Activated CD4-positive, alpha-beta T cell treated with anti-CD3 and anti-CD28 coated beads, Interleukin-2, amount 50 U/mL, for 4 hours (primary cell): ENCODE results near the gene LRRFIP1.
"Not testable (repeated sequence)": the region's sequence is repeated elsewhere in the genome, so short reads cannot be mapped to it uniquely, and the experiment has no call there.

Source experiments
- DNase-seq, 2 experiments: peaks; one replicate each; pipeline ENCODE4 v3.0.0-alpha.2; 2020

Gene LRRFIP1

DNA sequence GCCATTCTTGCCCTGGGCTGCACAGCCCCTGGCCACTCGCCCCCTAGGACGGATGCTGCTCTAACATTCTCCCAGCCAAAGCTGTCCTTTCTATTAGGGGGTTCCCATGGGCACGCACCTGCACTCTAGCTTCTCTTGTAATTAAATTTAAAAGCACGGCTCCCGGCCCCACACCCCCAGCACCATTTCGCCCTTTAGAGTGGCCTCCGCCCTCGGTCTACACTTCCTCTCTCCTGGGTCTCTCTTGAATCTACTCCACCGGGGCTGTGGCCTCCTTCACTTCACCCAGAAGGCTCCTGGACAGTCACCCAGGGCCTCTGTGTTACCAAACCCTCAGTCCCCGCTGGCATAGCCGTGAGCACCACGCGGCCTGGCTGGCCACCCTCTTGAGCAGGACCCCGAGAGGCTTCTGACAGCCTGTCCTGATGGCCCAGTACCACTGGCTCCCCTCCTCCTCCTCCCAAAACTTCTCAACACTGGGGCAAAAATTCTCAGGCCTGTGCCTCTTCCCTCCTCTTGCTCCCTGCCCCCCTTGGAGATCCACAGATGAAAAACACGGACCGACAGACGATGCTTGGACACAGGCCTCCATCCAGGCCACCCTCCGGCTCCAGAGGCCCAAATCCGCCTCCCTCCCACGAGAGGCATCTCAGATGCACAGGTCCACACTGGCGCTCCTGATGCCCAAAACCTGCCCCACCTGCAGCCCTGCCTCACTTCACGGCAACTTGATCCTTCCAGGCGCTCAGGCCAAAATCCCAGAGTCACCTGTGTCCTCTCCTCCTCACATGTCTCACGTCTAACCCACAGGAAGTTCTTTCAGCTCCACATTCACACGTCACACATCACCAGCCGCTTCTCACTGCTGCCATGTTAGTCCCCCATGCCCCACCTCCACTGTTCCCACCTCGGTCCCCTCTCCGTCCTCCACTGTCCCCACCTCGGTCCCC, 29.9 kb upstream of the LRRFIP1 start:
- no peak for DNase-seq

DNA sequence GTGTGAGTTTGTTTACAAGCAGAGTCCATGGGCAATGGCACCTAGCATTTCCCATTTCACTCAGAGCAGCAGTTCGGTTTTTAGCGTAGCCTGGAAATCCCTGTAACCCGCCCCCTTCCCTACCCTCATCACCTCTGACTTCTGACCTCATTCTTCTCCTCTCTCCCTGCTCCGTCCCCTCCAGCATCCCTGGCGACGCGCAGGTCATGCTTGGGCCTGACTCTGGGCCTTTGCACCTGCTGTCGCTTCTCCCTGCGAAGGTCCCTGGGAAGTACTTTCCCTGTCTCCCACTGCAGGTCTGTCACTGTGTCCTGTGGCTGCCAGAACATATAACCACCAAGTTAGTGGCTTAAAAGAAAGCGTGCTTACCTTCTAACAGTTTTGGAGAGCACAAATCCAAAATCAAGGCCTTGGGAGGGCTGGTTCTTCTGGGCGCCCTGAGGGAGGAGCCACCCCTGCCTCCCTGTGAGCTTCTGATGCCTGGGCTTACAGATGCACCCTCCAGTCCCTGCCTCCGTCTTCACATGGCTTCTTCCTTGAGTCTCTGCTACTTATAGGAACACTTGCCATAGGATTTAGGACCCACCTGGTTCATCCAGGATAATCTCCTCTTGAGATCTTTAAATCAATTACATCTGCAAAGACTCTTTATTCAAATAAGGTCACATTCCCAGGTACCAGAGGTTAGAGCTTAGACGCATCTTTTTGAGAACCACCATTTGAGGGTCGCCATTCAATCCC, 28.7 kb upstream of the LRRFIP1 start:
- no peak for DNase-seq

DNA sequence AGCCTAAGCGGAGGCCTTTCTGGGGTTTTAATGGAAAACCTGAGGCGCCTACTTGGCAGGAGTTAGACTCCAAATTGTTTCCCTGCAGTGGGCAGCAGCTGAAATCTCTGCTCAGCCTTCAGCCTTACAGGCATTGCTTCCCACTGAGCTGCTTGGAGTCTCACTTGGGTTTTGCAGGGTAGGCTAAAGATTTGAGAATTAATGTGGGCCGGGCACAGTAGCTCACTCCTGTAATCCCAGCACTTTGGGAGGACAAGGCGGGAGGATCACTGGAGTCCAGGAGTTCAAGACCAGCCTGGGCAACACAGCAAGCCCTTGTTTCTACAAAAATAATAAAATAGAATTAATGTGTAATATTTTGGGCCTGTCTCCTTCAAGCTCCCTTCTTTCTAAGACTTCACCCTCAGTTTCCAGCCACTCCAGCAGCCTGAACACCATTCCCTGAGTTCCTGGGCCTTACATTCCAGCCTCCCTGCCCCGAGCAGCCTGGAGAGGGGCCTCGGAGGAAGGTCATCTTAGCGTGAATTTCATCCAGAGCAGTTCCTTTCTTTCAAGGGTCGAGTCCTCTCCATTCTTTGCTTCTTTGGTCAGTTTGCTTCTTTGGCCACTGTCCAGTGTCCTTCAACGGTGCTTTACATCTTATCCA, 27.8 kb upstream of the LRRFIP1 start:
- DNase-seq: no peak

DNA sequence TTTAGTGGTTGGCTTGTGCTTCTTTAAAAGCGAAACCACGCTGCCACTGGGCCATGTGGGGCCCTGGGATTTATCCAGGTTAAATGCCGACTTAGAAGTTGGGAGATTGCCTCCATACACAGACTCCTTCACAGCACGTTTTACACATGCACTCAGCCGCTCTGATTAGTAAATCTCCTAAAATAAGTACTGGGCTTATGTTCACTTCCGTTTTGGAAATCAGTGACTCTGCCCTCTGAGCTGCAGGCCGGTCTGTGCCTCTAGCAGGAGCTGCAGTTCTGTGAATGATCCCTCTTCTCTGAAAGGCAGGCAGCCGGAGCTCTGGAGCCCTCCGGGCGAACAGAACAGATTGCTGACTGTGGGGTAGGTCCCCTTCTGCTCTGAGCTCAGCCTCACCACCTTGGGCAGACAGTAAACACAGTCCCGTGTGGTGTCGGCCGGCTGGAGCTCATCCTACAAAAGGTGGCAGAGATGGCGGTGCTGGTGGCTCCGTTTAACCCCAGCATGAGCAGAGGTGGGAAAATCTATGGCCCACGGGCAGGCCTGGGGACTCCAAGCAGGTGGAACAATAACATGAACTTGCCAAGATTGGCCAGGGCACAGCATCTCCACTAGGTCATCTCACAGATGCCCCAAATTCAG, 27.1 kb upstream of the LRRFIP1 start:
- no peak for DNase-seq

DNA sequence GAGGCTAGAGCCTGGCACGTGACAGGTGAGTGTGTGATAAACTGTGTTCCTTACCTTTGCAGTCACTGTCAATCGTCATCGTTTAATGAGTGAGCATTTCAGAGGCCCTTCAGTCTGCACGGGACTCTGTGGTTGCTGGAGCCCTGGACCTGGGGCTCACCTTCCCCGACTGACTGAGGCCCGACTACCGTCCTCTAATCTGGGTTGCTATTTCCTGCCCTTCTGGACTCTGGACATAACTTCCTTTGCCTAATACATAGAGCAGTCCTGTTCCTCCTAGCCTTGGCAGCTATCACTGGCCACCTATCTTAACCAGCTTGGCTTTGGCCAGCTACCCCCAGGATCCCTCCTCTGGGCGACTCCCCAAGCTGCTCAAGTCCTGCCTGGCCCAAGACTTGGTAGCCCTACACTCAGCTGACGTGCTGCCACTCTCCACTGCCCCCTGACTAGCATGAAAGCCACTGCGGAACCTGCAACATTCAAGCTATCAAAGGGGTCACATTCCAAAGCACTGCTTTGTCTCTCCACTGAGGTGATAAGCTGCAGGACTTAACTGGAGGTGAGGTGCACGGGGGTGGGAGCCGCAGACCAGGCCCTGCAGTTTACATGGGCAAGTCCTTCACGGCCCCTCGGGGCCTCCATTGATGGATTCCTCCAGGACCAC, 25.8 kb upstream of the LRRFIP1 start:
- DNase-seq: no peak

DNA sequence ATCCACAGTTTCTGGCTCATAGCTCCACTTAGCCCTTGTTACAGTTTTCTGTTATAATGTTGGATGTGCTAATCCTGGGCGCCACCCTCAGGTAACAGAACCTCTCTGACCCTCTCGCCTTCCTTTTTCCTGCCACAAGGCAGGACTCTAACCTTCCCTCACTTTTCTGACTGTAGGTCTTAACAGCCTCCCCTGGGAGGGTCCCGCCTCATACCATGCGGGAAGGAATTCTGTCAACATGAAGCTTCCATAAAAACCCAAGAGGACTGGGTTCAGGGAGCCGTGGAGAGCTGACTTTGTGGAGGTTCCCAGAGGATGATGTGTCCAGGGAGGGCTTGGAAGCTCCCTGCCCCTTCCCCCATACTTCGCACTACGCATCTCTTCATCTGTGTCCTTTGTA, 25.0 kb upstream of the LRRFIP1 start:
- DNase-seq: no peak

DNA sequence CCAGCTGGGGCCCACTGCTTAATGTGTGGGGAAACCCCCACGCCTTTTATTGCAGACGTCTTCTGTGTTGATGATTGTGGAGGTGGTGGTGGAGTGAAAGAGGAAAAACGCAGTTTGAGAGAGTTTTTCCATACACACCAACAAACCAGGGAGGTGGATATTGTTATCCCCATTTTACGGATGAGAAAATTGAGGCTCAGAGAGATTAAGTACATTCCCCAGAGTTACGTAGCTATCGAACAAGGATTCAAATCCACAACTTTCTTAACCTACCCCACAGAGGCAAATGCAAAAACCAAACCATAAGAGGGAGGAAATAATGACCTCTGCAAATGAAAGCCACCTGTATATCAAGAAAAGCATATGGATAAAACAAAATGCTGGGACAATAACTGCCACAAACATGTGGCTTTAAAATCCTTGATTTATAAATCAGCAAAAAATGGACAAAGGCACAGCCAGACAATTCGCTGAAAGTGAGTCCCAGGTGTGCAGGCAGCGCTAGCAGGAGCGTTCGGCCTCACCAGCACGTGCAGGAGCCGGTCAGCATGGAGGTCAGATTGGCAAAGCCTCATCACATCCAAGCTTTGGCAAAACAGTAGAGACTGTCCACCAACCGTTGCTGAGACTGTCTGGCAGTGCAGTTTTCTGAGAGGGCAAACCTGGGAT, 24.2 kb upstream of the LRRFIP1 start:
- no peak for DNase-seq

DNA sequence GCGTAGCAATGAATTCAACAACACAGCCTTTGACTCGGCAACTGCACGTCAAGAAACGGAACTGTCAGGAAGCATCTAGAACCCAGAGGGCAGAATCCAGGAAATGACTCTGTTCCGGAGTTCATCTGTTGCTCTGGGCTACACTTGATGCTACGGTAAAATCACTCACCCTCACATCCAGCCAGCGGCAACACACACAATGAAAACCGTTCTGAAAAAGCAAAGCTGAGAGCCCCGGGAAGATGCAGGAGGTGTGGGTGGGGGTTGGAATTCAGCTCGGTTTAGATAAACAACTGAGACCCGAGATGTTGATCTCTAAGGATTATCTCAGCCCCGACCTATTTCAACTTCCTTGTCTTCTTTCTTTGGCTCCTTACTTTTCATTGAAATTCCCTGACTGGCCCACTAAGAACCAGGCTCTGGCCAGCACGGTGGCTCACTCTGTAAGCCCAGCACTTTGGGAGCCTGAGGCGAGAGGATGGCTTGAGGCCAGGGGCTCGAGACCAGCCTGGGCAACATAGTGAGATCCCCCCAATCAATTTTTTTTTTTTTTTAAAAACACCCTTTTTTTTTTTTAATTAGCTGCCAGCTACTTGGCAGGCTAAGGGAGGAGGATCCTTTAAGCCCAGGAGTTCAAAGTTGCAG, 23.5 kb upstream of the LRRFIP1 start:
- DNase-seq: peak; percentile 33 to 35

DNA sequence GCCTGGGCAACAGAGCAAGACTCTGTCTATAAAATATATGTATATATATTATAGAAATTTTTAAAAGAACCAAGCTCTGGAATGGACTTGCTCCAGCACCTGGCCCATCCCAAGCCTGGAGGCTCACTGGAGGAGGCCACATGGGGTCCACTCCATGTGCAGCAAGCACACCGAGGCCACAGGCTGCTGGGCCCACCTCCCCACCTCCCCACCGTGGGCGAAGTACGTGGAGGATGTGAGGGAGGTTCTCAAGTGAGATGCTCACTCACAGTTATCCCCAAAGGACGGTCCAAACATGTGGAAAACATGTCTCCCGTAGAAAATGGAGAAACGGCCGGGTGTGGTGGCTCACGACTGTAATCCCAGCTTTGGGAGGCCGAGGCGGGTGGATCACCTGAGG, 23.0 kb upstream of the LRRFIP1 start:
- DNase-seq: no peak

DNA sequence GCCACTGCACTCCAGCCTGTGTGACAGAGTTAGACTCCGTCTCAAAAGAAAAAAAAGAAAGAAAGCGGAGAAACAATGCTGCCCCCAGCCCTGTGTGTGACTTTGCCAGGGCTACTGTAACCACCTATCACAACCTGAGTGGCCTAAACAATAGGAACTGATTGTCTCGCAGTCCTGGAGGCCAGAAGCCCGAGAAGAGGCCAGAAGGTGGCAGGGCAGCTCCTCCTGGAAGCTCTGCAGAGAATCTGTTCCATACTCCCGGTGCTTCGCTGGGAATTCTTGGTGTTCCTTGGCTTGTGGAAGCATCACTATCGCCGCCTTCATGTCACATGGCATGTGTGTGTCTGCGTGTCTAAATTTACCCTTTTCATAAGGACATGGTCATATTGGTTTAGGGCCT, 22.4 kb upstream of the LRRFIP1 start:
- DNase-seq: no peak

DNA sequence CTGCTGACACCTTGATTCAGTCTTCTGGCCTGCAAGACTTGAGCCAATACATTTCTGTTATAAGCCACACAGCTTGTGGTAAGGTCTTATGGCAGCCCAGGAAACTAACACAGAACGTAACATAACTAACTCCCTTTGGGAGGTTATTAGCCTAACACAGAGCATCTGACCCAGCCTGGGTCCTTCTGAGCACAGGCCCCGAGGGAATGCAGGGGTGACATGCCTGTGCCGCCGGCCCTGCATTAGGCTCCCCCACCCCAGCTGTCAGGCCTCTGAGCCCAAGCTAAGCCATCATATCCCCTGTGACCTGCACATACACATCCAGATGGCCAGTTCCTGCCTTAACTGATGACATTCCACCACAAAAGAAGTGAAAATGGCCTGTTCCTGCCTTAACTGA, 20.9 kb upstream of the LRRFIP1 start:
- DNase-seq: not testable (repeated sequence)

DNA sequence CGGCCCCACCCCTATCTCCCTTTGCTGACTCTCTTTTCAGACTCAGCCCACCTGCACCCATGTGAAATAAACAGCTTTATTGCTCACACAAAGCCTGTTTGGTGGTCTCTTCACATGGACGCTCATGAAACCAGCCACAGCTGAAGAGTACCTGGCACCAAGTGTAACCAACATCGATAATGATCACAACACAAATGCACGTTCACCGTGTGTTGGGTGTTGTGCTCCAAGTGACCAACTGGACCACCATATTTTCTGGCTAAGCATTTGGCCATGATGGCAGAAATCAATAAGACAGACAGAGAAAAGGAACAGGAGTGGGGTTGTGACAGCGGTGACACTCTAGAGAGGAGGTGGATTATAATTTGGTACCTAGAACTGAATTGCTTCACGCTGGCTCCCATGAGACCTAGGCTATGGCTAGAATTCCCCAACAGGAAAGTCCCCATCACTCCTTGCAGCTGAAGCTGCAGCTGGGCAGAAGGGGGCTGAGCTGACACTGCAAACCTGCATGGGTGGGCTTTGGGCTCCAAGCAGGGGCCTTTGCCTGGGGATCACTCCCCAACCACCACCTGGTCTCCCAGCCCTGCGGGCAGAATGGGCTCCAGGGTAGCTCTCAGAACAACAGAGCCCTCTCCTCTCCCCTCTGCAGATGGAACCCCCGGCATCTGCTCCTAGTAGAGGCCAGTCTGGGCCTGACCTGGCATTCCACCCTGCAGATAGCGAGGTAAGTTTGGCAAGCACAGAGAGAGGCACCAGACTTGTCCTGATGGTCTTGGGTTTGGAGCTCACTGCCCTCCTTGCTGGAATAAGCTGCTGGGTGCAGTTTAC, 14.6 kb upstream of the LRRFIP1 start:
- DNase-seq: no peak

DNA sequence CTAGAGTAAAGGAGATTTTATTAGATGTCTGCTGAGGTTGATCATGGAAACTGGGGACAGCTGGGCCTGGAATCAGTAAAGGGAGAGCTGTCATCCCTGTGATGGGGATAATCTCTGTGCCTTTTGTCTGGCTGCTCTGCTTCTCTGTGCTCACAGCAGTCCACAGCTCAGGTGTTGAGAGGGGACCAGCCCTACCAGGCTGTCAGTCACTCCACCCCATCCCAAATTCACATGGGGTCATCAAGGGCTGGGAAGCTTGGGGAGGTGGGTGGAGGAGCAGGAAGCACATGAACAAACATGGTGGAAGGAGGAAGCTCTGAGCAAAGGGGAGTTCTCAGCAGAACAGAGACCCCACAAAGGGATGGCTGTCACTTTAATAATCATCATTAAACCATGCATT, 13.7 kb upstream of the LRRFIP1 start:
- no peak for DNase-seq

DNA sequence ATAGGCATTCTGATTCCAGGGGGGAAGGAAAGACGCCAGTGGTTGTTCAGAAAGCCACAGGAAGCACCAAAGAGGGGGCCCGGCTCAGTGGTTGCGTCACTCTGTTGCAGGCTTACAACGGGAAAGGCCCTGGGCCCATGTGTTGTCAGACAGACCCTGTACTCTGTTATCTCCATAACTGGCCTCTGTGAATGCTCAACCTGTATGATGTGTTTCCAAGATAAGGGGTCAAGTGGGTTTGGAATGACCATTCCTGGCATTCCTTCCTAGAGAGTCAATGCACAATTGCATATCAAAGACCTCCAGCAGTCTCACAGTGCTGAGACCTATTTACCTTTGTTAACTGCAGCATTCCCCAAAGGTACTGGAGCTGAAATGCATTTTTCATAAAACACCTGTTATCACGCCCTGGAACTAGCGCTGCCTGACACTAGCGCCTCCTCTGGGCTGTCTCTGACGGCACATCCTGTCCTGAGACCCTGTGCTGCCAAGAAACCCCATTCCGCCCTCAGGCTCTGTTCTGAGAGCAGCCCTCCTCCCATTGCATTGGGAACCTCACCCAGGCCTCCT, 13.2 kb upstream of the LRRFIP1 start:
- DNase-seq: no peak

DNA sequence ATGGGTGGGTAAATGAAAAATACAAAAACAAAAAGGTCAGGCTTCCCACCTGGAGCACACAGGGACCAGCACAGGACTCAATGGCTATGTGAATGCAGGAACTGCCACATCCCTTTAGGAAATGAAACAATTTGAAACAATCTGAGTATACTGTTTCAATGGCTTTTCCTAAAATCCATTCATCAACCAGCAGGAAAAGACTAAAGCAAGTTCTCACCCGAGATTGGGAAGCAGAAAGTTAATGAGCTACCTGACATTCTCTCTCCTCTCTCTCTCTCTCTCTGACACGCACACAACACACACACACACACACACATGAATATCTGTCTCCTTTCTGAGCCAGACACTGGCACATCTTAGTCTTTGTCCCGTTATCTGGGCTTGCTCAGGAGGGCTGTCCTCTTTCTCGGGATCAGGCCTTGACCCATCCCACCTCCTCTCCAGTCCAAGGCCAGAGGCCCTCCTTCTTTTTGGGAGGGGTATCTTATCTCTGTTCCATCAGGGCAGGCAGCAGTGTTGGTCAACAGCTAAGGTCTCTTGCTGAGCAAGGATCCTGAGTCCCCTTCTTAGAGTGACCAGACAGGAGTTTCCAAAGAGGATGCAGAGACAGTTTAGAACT, 11.6 kb upstream of the LRRFIP1 start:
- no peak for DNase-seq

DNA sequence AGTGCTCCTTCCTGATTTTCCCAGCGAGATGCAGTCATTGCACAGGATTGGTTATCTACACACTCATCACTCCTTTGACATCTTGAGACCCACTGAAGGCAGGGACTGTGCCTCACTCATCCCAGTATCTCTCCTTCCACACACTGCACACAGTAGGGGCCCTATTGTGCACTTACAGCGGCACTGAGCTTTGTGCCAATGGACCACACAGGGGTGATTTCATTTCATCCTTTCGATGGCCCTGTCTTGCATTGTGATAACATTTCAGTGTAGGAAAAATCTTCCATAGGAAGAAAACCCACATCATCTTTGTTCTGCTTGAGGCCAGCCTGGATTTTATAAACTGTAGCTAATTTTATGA, 11.0 kb upstream of the LRRFIP1 start:
- DNase-seq: no peak

DNA sequence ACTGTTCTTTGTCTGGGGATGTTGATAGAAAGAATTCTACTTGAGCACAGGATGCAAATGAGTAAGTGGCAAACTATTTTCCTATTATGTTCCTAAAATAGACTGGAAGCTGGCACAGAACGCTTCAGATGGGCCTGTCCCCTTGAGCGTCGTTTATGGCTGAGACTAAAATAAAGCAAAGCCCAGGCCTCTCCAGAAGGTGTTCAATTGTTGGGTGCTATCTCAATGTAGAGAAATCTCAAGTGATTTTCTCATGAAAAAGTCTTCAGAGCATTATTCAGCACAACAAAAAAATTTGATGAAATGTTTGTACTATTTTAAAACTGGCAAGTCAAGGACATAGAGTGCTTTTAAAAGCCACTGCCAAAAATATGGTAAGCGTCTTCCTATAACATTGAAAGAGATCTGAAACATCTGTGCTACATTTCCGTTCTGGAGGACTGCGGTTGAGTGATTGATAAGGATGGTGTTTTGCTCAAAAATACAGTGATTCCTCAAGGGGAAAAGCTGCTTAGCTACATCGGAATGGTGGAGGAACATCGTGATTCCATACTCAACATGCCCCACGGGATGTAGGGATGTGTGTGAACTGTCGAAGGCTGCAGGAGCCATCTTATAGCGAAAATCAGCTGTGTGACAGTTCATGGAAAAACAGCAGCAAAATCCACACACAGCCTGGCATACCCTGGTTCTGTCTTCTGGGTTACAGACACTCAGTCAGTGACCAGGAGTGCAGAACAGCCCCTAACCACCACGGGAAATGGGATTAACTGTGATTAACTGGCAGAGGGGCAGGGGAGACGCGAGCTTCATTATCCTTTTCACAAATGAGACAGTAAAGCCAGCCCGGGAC, 10.4 kb upstream of the LRRFIP1 start:
- DNase-seq: no peak

DNA sequence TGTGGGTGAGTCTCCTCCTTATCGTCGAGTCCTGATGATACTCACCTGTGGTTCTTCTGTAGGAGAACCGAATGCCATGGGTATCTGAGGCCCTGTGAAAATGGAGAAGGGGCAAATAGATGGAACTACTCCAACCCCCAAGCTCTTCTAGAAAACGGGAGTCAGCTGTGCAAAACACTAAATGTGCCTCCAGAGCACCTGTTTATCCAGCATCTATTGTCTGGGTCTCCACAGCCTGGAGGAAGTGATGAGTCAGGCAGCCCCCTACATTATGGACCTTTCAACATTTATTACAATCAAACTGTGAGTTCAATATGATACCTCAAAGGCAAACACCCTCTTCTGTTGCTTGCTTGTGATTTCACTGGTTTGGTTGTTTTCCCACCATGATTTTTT, 9.8 kb upstream of the LRRFIP1 start:
- no peak for DNase-seq

DNA sequence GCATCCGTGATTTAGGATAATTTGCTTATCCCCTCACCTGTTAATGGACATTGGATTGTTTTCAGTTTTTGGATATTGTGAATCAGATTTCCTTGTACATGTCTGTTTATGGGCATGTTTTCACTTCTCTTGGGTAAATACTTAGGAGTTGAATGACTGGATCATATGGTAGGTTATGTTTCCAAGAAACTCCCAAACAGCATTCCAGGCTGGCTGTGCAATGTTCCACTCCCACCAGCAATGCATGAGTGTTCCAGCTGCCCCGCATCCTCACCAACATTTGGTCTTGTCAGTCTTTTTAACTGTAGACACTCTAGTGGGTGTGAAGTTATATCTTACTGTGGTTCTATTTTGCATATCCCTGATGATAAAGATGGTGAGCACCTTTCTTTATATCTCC, 8.9 kb upstream of the LRRFIP1 start:
- DNase-seq: no peak
